Measurements from ENCODE around the gene NFIA.

The NFIA gene

DNA sequence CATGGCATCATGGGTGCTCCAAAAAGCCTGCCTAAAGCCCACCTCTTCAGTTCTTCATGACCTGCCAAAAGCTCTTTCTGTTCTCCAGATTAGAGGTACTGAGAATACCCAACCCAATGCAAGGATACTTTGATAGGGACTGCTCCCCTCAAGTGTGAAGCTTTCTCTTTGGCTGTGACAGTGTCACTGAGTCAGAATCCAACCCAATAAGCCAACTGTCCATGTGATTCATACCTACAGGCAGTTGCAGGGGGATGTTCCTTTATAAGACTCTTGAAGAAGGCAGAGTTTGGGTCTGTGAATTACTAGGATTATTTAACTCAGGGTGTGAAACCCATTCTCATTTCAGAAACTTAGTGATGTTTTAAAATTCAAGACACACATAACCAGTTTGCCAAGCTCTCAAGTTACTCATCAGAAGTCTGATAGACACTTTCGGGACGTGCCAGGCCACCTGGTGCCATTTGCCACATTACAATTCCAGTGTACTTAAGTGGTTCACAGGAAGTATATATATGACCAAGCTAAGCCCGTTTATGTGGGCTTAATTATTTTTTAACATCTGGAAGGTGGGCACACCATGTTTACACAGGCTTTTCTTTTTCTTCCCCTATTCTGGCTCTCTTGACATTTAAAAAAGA is 265.8 kb downstream of the NFIA start:
- DNase-seq, result no peak

DNA sequence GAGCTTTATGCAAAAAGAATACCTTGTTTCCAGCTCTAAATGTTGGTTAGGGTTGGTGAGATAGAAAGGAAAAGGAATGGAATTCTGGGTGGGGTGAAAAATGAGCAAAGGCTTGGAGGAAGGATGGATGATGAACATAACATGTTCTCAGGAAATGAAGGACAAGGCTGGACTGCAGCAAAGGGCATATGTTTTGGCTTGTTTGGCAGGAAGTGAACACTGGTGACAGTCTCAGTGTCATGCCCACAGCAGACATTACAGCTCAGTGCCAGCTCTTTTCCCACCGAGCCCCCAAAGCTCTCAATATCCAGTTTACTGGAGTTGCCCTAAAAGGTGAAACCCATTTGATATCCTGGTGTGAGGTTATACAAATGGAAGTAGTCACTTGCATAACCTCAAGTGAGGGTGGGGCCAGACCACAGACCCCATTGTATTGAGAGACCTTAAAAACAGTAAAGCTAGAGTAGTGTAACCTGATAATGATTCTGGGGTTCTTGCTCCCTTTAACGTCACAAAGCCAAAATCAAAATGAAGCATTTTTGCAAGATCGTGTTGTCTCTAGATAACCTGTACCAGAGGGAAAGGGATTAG is 270.6 kb downstream of the NFIA start:
- no peak for DNase-seq

DNA sequence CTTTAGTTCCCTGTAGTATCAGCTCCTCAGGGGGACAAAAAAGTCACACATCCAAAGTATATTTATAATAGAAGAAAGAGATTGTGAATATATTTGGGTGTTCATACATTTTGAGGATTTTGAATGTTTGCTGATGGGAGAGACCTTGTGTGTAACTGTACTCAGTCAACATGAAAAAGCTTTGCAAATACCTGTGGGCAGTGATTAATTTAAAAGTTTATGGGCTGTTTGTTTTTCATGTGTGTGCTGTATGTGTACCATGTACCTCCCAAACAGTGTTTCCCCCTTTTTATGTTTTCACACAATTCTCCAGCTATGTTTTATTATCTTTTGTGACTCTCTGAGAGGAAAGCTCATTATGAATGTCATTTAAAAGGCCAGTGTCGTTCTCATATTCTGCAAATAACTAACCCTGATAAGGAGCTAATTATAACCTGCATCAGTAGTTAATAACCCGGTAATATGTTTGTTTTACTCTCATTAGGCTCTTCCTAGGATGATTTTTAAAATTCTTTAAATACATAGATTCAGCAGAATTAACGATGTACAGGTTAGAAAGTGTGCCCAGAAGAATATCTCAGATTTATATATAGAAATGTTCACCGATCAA is 271.5 kb downstream of the NFIA start:
- DNase-seq, result no peak

DNA sequence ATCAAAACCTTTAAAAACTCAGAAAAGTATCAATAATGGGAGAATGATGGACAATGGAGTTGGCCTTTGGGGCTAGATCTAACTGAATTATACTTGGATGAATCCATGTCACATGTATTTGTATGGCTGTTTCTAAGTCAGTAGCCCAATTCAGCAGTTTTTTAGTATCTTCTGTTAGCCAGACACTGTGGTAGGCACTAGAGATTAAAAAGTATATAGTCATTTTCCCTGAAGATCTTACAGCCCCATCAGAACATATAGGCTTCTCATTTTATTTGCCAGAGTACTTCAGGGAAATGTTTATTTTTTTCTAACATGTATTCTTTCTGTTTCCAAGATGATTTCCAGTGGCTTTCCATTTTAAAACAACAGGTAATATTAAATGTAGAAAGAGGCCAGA is 273.7 kb downstream of the NFIA start:
- DNase-seq, result no peak

DNA sequence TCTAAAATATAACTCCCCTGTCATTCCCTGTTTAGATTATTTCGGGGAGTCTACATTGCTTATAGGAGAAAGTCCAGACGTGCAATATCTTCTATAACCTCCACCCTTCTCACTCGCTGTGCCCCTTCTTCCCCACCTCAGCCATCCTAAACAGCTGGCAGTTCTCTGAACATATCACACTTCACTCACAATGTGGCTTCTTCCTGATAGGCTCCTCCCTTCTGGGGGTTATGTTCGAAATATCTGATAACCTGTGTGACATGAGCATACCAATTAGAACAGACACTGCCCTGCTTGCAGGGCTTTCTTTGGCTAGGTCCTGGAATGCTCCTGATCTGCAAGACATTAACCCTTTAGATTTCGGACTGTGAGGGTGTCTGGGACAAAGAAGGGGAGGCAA is 274.6 kb downstream of the NFIA start:
- no peak for DNase-seq

DNA sequence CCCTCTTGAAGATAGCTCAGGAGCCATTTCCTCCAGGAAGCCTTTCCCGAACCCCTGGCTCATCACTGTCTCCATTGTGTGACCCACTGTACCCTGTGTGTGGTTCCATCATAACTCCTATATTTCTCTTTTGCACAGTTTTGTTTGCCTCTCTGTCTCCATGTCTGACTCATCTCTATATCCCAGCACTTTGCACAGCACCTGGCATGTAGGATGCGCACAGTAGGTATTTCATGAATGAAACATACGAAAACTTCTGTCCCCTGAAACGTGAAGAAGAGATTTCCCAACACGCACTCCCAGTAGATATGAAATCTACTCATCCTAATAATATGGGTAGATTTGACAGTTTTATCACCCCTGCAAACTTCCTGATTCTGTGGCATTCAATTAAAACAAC is 275.2 kb downstream of the NFIA start:
- DNase-seq, result no peak

DNA sequence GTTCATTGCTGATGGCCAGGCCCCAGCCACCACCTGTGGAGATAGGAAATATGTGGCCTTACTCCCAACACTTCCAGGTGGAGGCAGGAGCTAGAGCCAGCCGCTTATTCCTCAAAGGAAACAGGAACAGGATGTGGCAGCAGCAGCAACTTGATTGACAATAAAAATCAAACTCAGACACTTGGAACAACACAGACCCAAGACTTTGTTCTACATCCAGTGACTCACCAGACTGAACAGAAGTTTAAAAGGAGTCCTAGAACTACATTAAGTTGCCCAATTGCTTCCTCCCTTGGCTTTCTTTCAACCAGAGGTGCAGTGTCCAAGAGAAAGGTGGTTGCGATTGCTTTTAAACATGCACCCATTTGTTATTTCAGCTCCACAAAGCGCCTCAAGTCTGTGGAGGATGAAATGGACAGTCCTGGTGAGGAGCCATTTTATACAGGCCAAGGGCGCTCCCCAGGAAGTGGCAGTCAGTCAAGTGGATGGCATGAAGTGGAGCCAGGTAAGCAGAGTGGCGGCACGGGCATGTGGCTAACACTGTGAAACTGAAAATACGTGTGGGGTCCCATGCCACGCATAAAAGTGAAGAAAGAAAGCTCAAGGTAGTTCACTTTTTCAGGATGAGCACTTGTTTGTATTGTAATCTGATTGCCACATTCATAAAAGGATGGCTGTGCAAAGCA is 276.6 kb downstream of the NFIA start:
- no peak for DNase-seq

DNA sequence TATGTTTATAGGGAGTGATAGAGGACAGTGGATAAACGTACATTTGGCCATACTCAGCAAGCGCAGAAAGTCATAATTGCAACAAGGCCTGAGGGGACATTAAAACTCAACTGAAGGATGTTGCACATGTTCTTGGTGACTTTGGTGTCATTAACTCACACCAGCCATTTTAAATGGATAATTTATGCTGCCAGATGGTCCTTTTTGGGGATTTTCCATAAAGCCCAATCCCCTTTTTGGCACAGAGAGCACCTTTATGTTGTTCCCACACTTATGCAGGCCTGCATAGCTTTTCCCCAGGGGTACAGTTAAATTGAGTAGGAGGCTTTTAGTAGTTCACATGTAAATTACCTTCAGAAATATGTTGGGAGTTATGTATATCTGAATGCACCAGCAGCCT is 279.6 kb downstream of the NFIA start:
- DNase-seq, result no peak

DNA sequence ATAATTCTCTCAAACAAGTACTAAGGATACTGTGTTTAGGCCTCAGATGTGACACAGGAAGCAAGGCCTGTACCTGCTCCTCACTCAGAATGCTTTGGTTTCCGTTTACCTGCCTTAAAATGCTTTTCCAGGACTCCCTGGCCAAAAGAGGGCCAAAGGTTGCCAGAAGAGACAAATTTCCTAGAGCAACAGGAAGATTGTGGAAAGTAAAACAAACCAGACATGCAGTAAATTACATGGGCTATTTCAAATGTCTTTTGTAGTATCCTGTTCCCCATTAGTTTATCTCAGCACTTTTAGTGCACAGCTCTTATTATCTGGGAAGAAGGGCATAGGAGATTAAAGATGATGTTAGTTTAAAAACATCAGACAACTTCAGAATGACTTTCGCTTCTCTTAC is 280.0 kb downstream of the NFIA start:
- DNase-seq, result no peak

DNA sequence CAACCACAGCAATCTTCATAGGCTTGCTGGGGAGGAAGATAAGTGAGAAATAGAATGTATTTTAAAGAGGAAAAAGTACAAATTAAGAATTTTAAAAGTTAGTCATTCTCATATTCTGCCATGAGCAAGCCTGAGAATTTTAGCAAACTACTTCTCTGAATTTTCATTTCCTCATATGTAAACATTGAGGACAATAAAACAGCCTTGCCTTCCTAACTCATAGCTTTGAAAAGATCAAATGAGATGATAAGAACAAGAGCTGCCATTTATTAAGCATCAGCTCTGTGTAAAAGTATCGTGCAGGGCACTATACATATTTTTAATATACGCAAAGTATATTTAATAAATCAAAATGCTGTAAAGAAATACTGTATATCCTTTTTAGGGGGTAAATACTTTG is 286.0 kb downstream of the NFIA start:
- no peak for DNase-seq

DNA sequence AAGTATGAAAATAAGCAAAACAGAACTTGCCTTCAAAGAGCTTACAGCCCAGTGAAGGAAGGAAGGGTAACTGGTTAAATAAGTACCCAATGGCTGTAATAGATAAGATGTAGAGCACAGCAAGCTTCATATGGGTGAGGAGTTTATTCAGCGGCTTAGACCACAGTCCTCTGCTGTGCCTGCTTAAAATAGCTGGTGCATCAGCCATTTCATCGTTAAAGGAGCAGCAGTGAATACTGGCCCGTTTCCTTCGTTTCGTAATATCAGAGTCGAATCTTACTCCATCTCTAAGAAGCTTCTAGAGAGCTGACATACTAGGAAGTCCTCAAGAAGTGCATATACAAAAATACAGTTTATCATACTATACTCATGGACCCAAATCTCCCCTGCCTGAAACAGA is 286.5 kb downstream of the NFIA start:
- no peak for DNase-seq

DNA sequence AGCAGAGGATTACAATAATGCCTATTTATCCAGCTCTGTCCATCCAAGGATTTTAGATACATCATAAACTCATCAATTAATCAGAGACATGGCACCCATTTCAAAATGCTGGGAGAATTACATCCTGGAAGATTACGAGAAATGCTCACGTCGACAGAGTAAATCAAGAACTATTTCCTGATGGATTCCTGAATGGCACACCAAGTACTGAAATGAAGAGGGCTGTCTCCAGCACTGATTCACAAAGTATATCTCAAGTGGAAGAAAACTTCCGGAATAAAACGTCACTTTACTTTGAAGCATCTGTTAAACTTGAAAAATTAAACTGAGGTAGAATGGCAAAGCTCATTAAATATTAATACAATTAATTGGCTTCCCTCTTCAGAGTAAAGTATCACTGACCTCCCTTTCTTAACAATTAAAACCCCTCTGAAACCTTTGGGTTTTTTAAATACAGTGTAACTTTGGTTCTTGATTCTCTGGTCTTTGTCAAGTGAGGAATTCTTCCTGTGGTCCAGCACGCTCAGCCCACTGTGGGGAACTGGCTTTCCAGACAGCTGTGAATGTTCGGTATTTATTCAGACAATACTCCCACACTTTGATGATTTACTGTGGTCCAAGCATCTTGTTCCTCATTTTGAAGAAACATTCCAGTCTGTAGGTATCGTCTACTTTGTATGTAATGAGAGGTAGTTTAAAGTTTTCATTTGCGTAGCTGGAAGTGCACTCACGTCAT is 288.0 kb downstream of the NFIA start:
- no peak for DNase-seq

DNA sequence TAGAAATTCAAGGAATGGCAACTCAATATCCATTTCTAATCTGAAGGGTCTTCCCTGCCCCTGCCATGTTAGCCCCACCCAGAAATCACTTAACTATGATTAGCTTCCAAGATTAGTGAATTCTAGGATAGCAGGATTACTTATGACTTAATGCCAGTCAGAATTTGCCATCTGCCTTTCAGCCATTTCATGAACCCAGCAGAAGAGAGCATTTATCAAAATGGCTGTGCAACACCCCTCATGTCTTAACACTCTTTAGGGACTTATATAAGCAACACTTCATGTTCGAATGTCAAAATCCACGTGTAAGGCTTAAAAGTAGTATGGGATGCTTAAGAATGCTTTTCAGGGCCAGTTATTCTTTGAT is 288.5 kb downstream of the NFIA start:
- no peak for DNase-seq

DNA sequence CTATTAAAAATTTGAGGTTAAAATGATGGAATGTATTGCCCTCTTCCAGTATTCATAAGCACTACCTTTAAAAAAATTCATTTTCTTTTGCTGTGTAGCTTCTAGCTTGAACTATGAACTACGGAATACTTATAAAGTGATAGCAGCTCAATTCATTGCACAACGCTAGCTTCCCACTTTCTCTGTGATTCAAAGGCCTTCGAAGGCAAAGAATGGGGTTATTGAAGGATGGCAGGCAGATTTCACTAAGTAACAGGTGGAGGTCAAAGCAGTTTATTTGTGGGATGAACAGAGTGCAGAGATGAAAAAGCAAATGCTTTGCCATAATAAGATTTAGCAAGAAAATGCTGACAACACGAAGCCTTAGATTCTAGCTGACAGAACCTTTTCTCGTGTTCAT is 290.6 kb downstream of the NFIA start:
- DNase-seq, result no peak

DNA sequence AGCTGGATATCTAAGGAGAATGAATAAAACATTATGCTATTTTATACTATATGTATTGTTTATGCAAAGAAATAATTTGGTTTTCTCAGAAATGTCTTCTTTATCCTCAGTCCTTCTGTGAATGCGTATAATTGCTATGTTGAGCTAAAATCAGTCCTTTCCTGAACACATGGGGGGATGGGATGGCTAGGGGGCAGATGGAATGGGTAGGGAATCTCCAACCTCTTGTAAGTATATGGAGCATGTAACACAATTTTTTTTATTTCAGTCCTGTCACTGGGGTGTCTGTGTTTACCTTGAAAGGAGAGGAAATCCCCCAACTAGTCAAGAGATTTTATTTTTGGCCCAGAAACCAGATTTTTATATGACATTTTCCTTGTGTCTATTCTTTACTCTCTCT is 291.8 kb downstream of the NFIA start:
- DNase-seq, result no peak

DNA sequence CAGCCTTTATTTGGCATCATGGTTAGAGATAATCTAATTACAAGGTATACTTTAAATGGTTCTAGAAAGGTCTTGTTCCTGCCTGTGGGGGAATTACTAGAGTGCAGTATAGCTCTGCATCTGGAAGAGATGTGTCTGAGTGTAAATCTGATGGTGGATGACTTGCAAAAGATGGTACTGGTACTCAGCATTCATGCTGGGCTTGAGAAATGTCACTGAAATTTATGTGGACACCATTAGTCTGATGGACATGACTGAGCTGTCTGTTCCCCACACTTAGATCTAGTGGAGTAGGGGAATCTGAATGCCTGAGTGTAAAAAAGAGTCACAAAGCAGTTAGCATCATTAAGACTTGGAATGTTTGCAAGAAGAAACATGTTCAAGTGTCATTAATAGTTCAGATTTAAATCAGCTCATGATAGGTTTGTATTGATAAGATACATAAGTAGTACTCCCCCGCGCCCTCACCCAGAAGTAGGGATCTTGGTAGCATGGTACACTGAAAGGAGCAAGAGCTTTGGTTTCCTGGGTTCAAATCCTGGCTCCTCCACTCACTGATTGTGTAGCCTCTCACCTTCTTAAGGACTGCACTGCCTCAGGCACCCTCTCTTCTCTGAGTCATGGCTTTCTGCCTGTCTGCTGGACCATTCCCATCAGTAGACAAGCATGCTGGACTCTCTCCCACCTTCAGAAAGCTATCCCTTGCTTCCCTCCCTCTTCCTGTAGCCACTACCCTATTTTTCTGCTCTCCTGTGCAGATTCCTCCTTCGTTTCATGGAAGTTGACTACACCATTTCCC is 292.9 kb downstream of the NFIA start:
- DNase-seq, result no peak

DNA sequence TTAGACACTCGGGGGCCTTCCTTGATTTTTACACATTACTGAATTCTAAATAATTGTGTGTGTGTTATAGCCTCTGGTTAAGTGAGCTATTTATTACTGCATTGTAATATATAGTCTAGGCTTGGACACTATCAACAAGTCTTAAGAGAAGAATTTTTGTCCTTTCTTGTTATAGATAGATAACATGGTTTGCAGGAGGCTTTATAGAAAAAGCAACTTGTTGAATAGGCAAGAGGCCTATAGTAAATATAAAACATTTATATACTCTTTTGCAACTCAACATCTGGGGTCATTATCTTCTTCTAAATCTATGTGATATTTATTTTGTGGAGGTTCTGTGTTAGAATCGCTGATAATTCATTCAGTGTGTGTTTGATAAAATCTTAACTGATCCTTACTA is 293.8 kb downstream of the NFIA start:
- DNase-seq, result no peak

DNA sequence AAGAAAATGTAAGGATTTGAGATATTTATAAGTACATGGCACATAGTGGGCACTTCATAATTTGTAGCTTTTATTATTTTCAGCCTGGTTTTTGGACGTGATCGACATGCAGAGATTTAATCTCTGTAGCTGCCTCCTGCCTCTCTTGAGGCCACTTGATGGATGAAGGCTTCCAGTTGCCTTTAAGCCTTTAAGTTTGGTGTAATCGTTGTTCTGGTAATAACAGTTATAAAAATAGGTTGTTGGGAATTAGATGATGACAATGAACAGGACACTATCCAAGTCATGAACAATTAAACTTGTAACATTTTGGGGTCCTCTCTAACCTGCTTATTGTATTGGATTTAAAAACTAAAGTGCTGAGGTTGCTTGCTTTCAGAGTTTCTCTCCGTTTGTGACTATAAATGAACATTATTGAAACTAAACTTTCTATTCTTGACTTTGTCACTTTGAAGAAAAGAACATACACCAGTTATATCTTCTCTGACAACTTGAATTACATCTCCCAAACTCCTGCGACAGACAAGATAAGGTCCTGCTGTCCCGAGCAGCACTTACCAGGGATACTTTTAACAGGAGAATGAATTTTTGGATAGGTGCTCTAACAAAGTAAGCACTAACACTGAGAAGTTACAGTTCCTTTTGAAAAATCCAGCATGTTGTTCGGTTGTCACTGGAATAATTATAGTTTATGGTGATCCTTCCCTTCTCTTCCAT is 295.0 kb downstream of the NFIA start:
- no peak for DNase-seq

DNA sequence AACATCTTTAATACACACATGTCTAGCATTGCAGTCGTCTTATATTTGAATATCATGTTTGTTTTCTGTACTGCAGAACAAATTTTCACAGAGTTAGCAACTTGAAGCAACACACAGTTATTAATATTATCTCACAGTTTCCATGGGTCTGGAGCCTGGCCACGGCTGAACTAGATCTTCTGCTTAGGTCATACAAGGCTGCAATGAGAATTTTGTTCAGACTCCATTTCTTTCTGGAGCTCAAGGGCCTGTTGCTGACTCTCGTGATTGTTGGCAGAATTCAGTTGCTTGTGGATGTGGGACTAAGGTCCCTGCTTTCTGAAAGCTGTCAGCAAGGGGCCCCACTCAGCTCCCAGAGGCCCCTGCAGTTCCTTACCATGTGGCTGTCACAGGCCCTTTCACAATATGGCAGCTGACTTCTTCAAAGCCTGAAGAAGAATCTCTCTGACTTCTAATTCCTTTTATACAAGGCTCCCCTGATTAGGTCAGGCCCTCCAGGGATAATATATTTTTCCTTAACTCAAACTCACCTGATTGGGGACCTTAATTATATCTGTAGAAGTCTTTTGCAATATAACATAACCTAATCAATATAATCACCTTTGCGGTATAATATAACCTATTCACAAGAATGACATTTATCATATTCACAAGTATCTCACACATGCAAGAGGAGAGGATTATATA is 296.3 kb downstream of the NFIA start:
- DNase-seq, result no peak

DNA sequence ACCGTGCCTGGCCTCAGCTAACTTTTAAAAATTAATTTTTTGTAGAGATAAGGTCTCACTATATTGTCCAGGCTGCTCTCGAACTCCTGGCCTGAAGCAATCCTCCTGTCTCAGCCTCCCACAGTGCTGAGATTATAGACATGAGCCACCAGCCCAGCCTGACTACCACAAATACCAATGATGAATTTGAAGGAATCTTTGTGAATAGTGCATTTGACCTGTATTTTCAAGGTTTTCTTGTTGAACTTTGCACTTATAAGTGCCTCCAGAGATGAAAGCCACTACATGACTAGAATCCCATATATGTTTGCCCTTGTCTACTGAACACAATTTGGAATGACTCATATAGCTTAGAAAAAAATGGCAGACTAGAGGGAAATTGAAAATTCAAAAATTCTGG is 297.3 kb downstream of the NFIA start:
- DNase-seq, result no peak

DNA sequence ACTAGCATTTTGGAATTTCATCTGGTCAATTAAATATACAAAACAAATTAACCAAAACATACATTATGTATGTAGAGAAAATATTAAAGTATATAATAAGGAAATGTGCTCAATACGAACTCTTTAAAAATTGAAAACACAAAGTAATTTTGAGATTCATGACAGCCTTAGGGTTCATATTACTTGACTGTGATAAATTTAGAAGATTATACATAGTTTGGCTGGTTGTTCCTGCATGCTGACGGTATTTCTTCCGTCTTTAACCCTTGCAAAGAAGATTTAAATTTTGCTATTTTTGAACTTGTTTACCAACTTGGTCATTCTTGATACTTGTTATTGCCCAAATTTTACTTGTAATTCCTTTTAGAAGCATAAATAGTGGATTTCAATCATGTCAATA is 298.2 kb downstream of the NFIA start:
- DNase-seq, result no peak

DNA sequence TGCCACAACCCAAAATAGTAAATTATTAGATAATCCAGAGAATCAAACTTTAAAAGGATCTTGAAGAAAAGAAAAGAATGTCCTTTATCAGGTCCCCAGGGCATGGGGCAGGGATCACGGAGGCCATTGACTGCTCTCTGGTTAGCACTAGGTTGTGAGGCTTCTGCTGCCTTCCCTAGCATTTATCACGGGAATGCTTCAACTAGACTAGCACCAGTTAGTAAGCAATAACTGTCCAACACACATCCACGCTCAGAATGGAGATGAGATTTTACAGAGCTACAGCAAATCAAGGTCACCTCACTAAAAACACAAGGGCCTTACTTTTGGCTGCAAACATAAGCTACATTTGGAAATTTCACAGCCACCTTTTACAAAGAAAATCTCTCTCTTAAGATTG is 304.0 kb downstream of the NFIA start:
- no peak for DNase-seq
